ENCODE results near the gene MEGF8. TPM values are rescaled to one million over a fixed set of nuclear protein-coding genes. Genes with fewer than 3 reads are reported as not detected.
"Not testable (repeated sequence)": the region's sequence is repeated elsewhere in the genome, so short reads cannot be mapped to it uniquely, and the experiment has no call there.

The MEGF8 gene
- total RNA-seq, 2 donors from 2014 or later = 13.4 to 16.5 TPM

DNA sequence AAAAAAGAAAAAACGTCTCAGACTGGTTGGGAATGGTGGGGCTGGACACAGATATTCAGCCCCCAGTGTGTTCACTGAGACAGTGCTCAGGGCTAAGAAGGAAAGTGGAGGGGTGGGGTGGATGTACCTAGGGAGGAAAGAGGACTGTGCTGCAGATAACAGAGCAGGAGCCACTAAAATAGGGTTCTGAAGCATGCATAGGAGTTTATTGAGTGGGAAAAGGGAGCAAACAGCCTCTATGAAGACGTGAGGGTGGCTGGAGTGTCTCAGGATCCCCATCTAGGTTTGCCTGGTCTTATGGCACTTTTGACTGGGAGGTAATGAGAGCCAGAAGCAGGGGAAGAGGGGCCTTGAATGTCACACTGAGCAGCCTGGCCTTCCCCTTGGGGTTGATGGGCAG, 3.4 kb downstream of the MEGF8 start:
- no peak for DNase-seq
- TF ChIP-seq, protein P1, sequence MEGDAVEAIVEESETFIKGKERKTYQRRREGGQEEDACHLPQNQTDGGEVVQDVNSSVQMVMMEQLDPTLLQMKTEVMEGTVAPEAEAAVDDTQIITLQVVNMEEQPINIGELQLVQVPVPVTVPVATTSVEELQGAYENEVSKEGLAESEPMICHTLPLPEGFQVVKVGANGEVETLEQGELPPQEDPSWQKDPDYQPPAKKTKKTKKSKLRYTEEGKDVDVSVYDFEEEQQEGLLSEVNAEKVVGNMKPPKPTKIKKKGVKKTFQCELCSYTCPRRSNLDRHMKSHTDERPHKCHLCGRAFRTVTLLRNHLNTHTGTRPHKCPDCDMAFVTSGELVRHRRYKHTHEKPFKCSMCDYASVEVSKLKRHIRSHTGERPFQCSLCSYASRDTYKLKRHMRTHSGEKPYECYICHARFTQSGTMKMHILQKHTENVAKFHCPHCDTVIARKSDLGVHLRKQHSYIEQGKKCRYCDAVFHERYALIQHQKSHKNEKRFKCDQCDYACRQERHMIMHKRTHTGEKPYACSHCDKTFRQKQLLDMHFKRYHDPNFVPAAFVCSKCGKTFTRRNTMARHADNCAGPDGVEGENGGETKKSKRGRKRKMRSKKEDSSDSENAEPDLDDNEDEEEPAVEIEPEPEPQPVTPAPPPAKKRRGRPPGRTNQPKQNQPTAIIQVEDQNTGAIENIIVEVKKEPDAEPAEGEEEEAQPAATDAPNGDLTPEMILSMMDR (IDR thresholded peaks at IDR 0.05) = no peak
- no peak overlapping the region for H3K4me3 ChIP-seq
- H3K27ac ChIP-seq = no peak overlapping the region
- H3K9me3 ChIP-seq = no peaks in the 10 kb centered on the region
- H3K9ac ChIP-seq (ENCODE audit: low read depth in 2 of 2, low read length in 2 of 2) = no peak overlapping the region
- H3K27me3 ChIP-seq = peaks cover 11% of the 10 kb centered on the region
- H3K36me3 ChIP-seq = no peaks in the 10 kb centered on the region
- H3K4me1 ChIP-seq = peaks cover 4% of the 10 kb centered on the region
- intact Hi-C loops (cut with DNase I) = loop anchor here (10.0 kb wide), 2 partner anchors 66 to 194 kb away; partner anchors contain the start of genes CNFN and POU2F2

DNA sequence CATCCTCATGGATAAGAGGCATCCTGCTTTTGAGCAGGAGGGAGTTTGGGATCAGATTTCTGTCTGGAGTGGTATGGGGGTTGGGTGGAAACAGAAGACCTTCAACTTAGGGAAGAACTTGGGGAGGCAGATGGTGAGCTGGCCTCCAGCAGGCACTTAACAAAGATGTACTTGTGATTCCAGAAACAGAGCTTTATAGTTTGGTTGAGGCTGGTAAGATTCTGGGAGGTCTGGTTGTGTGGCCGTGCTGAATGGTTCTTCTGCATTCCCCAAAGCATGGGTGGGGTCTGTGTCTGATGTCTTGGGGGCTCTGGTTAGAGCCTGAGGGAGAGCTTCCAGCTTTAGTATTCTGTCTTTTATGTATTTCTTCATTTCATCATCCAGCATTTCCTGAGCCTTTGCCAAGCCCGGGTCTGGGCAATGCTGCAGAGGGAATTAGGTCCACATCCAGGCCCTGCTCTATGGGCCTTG, 4.8 kb downstream of the MEGF8 start:
- Histone ChIP-seq H3K9ac (ENCODE audit: low read depth in 2 of 2, low read length in 2 of 2) (no peak overlapping the region), H3K36me3 (no peaks in the 10 kb centered on the region), H3K4me3 (no peak overlapping the region), H3K4me1 (peaks cover 4% of the 10 kb centered on the region), H3K27ac (no peak overlapping the region), H3K9me3 (no peaks in the 10 kb centered on the region), H3K27me3 (no peaks in the 10 kb centered on the region)
- intact Hi-C loops (cut with DNase I) = no loop called here
- no peak for DNase-seq
- TF ChIP-seq, protein P1 (IDR thresholded peaks at IDR 0.05) = no peak

DNA sequence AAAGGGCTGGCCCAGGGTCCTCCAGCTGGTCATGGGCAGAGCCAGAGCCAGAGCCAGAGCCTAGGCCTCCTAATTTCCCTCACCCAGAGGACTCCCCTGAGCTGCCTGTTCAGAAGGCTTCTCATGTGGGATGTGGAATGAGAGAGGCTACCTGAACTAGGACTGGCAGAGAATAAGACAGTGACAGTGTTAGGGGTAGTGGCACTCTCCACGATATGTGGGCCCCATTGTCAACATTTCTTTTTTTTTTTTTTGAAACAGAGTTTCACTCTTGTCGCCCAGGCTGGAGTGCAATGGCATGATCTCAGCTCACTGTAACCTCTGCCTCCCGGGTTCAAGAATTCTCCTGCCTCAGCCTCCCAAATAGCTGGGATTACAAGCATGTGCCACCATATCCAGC, 5.9 kb downstream of the MEGF8 start:
- DNase-seq; H3K36me3 ChIP-seq; H3K27me3 ChIP-seq; H3K9me3 ChIP-seq; intact Hi-C loops (cut with DNase I); H3K9ac ChIP-seq (ENCODE audit: low read depth in 2 of 2, low read length in 2 of 2); H3K4me1 ChIP-seq; H3K27ac ChIP-seq; H3K4me3 ChIP-seq: not testable (repeated sequence)

DNA sequence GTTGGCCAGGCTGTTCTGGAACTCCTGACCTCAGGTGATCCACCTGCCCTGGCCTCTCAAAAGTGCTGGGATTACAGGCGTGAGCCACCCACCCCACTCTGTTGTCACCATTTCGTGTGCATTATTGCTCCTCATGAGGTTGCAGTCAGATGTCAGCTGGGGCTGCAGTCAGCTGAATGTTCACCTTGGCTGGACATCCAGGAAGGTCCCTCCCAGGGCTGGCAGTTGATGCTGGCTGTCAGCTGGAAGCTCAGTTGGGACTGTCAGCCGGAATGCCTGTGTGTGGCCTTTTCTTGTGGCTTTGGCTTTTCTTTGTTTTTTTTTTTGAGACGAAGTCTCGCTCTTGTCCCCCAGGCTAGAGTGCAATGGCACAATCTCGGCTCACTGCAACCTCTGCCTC, 6.6 kb downstream of the MEGF8 start:
- no peak for DNase-seq
- intact Hi-C loops (cut with DNase I) = no loop called here

DNA sequence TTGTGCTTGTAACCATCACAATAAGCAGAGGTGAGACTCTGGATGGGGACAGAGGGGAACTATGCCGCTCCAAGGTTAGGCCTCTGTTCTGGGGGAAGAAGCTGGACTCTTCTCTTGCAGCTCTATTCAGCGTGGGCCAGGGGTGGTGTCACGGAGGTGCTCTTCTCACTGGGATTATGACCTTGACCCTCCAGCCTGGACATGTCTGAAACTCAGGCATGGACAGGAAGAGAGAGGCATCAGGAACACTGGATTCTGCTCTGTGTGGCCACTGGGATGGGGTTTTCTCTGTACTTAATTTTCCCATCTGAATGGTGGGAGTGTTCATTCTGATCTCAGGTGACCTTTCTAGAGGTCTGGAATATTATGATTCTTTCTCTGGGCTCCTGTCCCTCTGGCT, 7.6 kb downstream of the MEGF8 start:
- TF ChIP-seq, protein P1 (IDR thresholded peaks at IDR 0.05) = no peak
- Histone ChIP-seq H3K27me3 (no peaks in the 10 kb centered on the region), H3K27ac (no peak overlapping the region), H3K9ac (ENCODE audit: low read depth in 2 of 2, low read length in 2 of 2) (no peak overlapping the region), H3K36me3 (no peaks in the 10 kb centered on the region), H3K4me3 (no peak overlapping the region), H3K4me1 (no peaks in the 10 kb centered on the region), H3K9me3 (no peaks in the 10 kb centered on the region)
- DNase-seq = no peak
- intact Hi-C loops (cut with DNase I) = no loop called here

More for the DNA sequence above, 6.6 kb downstream of the MEGF8 start:
- Histone ChIP-seq H3K4me3 (no peak overlapping the region), H3K9ac (ENCODE audit: low read depth in 2 of 2, low read length in 2 of 2) (no peak overlapping the region), H3K27me3 (no peaks in the 10 kb centered on the region), H3K9me3 (no peaks in the 10 kb centered on the region), H3K4me1 (no peaks in the 10 kb centered on the region), H3K27ac (no peak overlapping the region), H3K36me3 (no peaks in the 10 kb centered on the region)
- TF ChIP-seq, protein P1 (IDR thresholded peaks at IDR 0.05) = no peak

DNA sequence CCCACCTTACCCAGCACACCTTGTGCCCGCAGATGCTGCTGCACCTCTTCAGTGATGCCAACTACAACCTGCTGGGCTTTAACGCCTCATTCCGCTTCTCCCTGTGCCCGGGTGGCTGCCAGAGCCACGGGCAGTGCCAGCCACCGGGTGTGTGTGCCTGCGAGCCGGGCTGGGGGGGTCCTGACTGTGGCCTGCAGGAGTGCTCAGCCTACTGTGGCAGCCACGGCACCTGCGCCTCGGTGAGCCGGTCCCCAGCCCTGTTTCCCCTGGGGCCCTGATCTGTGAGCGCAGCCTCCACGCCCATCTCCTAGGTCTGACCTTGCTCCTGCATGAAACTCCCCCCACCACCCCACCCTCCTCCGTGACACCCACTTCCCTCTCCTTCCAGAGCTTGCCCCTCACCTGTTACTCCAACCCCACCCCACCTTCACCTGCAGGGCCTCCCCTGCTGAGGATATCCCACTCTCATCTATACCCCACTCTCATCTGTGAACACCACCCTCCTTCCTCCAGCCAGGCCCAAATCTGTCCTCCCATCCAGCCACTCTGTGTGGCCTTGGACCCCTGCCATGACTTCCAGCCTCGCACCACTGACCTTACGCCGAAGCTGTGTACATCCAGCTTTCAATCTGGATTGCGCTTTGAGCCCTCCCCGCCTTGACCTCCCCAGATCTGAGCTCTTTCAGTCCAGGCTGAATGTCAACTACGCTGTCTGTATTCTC, 8.7 kb downstream of the MEGF8 start:
- DNase-seq = no peak

More for the DNA sequence above, 8.7 kb downstream of the MEGF8 start:
- TF ChIP-seq, protein P1 (IDR thresholded peaks at IDR 0.05) = no peak
- intact Hi-C loops (cut with DNase I) = no loop called here
- H3K27me3 ChIP-seq = no peaks in the 10 kb centered on the region
- H3K36me3 ChIP-seq = no peaks in the 10 kb centered on the region
- H3K4me3 ChIP-seq = no peak overlapping the region
- H3K9me3 ChIP-seq = no peaks in the 10 kb centered on the region
- H3K27ac ChIP-seq = no peak overlapping the region
- H3K4me1 ChIP-seq = no peaks in the 10 kb centered on the region
- H3K9ac ChIP-seq (ENCODE audit: low read depth in 2 of 2, low read length in 2 of 2) = no peak overlapping the region
